Right lobe of liver (tissue), 4 donors: ENCODE results near the gene GALNTL6.

Experiments used
- POLR2A ChIP-seq: fragments of 450-650 bp; IDR thresholded peaks from one replicate; pipeline ENCODE4 v1.6.1; 2017; ENCODE audit warnings: antibody characterized with exemption, mild to moderate bottlenecking
- TF ChIP-seq, protein P1 (sequence below), 4 donors: fragments of 200-600 bp in 3 of 4; fragments of 450-650 bp in 1 of 4; IDR thresholded peaks; one replicate each; pipeline versions ENCODE4 v1.5.1 to v1.8.0; 2016 to 2022; ENCODE audit warnings: antibody characterized with exemption in 4 of 4, mild to moderate bottlenecking in 2 of 4
- donor health status: DM: no; HTN: no; CAD: no.
- donor health status: DM: no; HTN: no; CAD: no.
- donor health status: DM: no; HTN: yes; CAD: no.

DNA sequence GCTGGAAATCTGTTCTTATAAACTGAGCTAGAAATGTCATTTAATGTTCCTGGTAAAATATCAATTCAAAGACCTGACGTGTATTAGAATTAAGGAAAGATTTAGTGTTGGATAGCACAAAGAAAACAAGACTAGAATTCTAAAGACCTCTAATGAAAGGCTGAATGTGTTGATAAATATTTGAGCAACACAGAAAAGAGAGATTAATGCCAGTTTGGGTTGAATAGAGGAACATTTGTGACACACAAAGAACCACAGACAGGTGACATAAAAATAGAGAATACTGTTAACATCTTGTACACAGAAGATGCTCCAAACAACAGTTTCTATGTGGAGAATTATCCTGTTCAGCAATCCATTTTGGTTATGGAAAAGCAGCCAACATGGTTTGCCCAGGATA, 1133.3 kb downstream of the GALNTL6 start:
- TF ChIP-seq, protein P1, sequence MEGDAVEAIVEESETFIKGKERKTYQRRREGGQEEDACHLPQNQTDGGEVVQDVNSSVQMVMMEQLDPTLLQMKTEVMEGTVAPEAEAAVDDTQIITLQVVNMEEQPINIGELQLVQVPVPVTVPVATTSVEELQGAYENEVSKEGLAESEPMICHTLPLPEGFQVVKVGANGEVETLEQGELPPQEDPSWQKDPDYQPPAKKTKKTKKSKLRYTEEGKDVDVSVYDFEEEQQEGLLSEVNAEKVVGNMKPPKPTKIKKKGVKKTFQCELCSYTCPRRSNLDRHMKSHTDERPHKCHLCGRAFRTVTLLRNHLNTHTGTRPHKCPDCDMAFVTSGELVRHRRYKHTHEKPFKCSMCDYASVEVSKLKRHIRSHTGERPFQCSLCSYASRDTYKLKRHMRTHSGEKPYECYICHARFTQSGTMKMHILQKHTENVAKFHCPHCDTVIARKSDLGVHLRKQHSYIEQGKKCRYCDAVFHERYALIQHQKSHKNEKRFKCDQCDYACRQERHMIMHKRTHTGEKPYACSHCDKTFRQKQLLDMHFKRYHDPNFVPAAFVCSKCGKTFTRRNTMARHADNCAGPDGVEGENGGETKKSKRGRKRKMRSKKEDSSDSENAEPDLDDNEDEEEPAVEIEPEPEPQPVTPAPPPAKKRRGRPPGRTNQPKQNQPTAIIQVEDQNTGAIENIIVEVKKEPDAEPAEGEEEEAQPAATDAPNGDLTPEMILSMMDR (IDR thresholded peaks at IDR 0.05): no peak
- no peak for TF ChIP-seq POLR2A
